ENCODE results near the gene HPSE2.

GRCh38 chr10:98450618-98451017, 785.0 kb downstream of the HPSE2 start:
- no peak for TF ChIP-seq CTCF (IDR thresholded peaks at IDR 0.05)
- no peak for TF ChIP-seq EZH2 (IDR thresholded peaks at IDR 0.05; ENCODE audit: borderline replicate concordance, insufficient read depth, low read depth, low read length, poor library complexity, severe bottlenecking)
